HK-2 (cell line): Measurements from ENCODE around the gene ANKRD39.
"Not testable (repeated sequence)": the region's sequence is repeated elsewhere in the genome, so short reads cannot be mapped to it uniquely, and the experiment has no call there.

Source experiments
- DNase-seq: peaks from one replicate; pipeline ENCODE4 v3.0.0-alpha.2; 2018; ENCODE audit not compliant: unreplicated experiment

The ANKRD39 gene

GRCh38 chr2:96808176-96808837 lies 49.5 kb downstream of the ANKRD39 start:
- no peak for DNase-seq

GRCh38 chr2:96807127-96807471 lies 50.7 kb downstream of the ANKRD39 start:
- DNase-seq, result no peak

- DNase-seq, result no peak
Measured at GRCh38 chr2:96806468-96807126, 51.2 kb downstream of the ANKRD39 start.

- not testable (repeated sequence) for DNase-seq
Measured at GRCh38 chr2:96805946-96806345, 51.9 kb downstream of the ANKRD39 start.

GRCh38 chr2:96804986-96805385 lies 52.8 kb downstream of the ANKRD39 start:
- no peak for DNase-seq

- DNase-seq, result no peak
Measured at GRCh38 chr2:96802721-96803120, 55.1 kb downstream of the ANKRD39 start.

GRCh38 chr2:96801786-96802595 lies 55.8 kb downstream of the ANKRD39 start:
- DNase-seq, result peak; percentile 36

- peak; percentile 65 for DNase-seq
Measured at GRCh38 chr2:96801005-96801785, 56.6 kb downstream of the ANKRD39 start.

GRCh38 chr2:96800061-96801004 lies 57.5 kb downstream of the ANKRD39 start:
- no peak for DNase-seq

- DNase-seq, result no peak
Measured at GRCh38 chr2:96799623-96799935, 58.2 kb downstream of the ANKRD39 start.

GRCh38 chr2:96798733-96799622 lies 58.8 kb downstream of the ANKRD39 start:
- DNase-seq, result no peak
